NCI-H2029 (cell line): ENCODE data around the gene NELL1.

Experiments
- DNase-seq: peaks from one replicate; lab custom pipeline; 2025; lab: John Stamatoyannopoulos, UW

The NELL1 gene

DNA sequence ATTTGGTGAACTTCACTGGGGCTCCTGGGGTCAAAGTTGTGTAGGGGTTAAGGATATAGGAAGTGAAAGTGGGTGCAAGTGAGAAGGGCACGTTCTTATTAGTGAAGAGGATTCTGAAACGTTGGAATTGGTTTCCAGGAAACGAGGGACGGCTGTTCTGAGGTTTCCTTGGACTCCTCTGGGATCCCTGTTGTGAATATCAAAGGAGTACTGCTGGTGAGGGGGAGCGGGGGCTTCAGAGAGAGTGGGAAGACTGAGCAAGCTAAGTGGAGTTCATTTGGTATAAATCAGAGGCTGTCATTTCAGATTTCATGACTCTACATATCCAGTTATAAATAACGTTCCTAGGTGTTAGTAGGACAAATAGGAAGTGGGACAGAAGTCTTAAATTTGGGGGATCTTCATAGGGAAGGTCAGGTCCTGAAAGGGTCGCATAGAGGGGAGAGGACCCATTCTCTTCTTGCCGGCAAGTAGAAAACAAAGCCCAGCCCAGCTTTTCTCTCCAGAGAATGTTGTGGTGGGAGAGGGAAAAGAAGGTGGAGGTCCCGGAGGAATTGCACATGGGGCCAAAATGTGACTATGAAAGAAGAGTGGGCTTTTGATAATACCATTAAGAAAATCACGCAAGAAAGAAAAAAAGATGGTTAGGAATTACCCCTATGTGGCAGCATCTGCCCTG is 1.1 kb upstream of the NELL1 start:
- DNase-seq, result no peak

DNA sequence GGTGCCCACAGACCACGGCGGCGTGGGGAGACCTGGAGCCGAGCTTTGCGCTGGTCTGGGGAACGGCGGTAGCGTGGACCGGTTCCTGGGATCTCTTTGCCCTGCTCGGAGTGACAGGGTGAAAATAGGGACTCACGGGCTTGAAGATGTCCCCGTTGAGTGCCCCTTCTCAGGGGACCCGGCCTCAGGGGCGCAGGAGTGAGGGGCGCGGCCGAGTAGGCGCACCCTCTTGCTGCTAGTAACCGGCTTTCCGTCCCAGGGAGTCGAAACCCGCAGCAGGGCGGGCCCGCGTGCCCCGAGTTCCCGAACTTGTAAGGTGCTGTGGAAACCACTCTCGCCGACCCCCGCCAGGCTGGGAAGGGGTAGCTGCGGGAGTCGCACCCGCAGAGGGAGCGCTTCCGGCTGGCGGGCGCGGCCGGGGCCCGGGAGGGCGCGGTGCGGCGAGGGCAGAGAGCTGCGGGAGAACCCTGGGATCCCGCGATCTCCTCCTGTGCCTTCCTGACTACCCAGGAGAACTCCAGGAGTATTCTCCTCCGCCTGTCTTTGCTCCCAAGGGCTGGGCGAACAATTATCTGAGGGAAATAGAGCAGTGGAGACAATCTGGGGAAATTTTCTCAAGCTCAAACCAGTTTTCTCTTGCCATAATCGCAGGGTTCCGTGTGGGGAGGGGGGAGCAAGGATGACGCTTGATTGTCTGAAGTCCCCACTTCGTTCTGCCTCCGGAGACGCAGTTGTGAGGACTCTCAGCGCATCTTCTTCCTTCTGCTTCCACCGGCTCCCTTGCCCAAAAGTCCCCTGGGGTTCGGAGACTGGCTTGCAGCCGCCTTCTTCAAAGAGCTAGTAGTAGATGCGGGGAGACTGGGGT is 666 bp downstream of the NELL1 start:
- peak; percentile 12 for DNase-seq

DNA sequence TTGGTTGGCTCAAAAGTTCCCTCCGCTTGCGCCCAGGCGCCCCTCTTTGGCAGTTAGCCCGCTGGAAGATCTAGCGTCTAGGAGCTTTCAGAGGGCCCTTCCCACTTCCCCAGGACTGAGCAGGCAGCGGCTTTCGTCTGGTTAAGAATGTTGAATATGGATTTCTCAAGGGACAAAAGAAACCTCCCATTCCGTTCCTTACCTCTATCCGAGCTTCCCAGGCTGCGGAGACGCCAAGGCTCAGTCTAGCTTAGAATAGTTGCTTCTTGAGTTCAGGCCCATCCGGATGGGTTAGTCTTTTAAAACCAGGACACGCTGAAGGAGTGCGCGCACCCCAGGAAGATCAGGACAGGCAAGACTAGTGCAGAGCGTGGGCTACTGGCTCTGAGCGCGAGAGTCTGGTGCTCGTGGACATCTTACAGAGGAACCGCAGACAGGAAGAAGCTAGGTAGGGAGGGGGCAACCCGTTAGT is 1.6 kb downstream of the NELL1 start:
- DNase-seq, result no peak

DNA sequence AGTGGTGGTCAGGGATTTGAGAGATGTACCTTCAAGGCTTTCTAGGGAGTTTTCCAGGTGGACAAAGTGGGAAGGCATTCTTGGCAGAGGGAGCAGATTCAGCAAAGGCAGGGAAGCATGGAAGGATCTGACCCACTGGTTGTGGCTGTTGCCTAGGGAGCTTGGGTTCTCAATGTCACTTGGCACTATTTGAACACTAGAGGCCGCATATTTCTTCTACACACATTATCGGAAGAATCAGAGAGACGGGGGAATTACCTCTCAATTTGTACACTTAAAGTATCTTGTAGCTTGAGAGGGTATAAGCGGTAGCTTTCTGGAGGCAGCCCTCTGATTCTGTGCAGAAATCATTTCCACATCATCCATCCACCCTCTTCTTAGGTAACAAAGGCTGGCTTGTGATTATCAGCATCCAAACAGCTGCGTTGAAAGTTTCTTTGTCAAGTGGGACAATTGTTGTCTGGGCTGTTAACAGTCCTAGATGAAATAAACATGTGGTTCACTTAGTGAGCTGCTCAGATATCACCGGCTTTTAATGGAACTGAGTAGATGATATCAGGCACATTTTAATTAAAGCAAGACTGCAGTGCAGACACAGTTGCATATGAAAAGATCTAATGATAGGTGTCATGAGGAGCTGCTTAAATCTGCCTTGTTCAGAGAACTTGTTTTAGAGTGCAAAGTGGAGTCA is 2.6 kb downstream of the NELL1 start:
- peak; percentile 44 for DNase-seq

DNA sequence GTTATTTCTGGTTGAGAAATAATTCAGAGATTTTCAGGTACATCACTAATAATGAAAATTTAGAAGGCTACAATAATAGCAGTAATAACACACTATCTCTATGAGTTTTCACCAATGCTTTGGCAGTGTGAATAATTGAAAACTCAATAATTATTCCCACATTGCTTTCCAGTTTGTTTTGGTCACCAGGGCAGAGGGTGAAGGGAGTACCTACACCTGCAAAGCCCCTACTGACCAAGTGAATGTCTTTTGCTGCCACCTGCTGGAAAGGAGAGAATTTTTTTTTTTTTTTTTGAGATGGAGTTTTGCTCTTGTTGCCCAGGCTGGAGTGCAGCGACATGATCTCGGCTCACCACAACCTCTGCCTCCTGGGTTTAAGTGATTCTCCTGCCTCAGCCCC is 3.2 kb downstream of the NELL1 start:
- DNase-seq, result peak; percentile 26

DNA sequence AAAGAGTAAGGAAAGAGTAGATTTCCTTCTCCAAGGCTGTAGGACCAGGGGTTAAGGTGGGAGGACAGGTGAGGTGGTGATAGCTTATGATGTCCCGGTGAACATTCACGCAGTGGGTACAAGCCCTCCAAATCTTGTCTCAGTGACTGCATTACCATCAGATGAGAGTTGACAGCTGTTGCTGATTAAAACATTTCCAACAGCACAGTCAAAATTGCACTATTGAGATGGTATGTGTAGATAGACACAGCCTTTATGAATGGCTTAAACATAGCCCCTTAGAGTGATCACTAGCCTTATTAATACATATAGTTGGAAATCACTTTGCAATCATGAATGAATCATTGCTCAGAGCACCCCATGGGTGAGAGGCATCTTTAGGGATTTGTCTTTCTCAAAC is 7.3 kb downstream of the NELL1 start:
- no peak for DNase-seq

DNA sequence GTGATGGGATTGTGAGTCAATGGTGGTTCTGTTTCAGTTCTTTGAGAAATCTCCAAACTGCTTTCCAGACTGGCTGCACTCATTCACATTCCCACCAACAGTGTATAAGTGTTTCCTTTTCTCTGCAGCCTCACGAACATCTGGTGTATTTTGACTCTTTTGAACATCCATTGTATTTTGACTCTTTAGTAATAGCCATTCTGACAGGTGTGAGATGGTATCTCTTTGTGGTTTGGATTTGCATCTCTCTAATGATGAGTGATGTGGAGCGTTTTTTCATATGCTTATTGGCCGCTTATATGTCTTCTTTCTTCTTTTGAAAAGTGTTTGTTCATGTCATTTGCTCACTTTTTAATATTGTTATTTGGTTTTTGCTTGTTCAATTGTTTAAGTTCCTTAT is 19.4 kb downstream of the NELL1 start:
- DNase-seq, result no peak

DNA sequence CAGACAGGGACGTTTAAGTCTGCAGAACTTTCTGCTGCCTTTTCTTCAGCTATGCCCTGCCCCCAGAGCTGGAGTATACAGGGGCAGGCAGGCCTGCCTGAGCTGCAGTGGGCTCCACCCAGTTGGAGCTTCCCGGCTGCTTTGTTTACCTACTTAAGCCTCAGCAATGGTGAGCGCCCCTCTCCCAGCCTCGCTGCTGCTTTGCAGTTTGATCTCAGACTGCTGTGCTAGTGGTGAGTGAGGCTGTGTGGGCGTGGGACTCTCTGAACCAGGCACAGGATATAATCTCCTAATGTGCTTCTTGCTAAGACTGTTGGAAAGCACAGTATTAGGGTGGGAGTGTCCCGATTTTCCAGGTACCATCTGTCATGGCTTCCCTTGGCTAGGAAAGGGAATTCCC is 38.5 kb downstream of the NELL1 start:
- DNase-seq, result peak; percentile 21

DNA sequence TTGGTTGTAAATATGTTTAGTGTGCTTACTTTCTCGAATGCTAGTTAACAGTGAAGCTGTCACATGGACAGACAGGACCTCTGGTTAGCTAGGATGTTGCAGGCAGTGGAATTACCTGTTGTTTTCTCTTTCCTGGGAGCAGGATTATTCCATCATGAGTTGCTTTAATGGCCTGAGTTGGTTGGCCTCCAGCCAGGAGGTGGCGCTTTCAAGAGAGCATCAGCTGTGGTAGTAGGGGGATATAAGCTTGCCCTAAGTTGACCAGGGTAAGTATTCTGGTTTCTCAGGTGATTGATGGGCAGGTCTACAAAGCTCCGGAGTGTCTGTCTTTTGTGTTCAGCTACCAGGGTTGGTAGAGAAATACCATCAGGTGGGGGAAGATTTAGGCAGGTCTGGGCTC is 43.5 kb downstream of the NELL1 start:
- DNase-seq, result no peak

DNA sequence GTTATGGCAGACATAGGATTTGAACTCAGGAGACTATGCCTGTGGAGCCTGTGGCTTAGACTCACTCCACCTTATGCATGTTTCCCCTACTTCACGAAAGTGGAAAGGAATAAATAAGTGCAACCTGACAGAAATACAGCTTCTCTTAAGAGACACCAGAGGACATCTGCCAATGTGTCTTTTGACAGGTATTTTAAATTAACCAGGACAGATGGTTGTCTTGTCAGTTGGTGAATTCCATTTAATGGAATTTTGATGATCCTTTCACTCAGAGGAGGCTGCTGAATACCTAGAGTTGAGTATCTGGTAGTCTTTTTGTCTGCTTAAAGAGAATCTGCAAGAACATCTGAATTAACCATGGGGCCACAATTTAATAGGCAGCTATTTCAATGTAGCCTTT is 46.1 kb downstream of the NELL1 start:
- DNase-seq, result no peak

DNA sequence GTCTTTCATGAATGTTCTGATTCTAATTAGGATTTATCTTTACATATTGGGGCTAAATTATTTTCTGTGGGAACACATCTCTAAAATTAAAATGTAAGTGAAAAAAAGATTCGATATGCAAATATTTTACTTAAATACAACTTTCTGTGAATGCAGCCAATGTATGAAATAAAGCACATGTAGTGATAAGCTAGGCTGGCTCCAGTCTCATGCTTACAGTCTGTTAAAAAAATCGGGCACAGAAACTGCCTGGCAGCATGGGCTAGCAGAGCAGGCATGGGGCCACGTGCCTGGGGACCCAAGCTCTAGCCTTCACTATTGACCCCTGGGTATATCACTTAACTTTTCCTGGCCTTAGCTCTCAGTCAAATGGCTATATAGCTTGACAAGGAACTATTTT is 46.5 kb downstream of the NELL1 start:
- no peak for DNase-seq

DNA sequence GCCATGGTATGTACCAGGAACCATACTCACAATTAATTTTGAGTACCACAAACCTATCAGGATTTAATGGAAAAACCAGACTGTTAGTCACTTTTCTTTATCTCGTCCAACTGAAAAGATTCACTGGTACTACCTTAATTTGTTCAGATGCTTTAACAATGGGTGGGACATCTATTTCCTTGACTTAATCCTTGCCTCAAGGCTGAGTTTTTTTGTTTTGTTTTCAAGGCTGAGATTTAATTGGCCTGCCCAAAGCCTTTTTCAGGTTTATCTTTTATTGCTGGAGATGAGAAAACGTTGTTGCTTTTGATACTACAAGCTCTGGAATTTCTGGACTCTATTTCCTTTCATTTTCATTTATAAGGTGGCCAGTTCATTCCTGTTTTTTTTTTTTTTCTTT is 50.4 kb downstream of the NELL1 start:
- no peak for DNase-seq

DNA sequence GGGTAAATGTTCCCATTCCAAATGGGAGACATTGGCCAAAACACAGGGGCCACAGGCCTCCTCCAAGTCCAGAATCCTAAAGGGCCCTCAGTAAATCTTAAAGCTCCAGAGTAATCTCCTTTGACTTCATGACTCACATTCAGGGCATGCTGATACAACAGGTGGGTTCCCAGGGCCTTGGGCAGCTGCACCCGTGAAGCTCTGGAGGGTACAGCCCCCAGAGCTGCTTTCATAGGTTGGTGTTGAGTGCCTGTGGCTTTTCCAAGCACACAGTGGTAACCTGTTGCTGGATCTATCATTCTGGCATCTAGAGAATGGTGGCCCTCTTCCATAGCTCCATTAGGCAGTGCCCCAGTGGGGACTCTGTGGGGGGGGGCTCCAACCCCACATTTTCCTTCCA is 54.0 kb downstream of the NELL1 start:
- no peak for DNase-seq

DNA sequence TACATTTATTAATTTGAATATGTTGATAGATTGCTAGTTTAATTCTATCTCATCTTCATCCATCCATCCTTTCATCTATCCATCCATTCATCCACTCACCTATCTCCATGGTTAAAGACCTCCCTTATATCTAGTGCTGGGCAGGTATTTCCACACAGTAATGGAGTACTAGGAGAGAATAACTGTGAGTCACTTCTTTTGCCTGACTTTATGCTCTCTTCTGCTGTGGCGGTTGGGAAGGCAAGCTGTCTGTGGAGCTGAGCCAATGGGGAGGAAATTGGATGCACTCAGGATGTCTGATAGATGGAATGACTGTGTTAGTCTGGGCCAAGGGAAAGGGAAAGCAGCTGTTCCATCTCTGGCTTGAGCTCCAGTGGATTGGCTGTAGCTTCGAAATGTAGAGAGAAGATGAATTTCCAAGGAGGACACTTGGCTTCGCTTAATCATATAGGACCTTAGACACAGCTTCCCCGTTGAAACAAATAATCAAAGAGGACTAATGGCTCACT is 60.3 kb downstream of the NELL1 start:
- DNase-seq, result peak; percentile 8

DNA sequence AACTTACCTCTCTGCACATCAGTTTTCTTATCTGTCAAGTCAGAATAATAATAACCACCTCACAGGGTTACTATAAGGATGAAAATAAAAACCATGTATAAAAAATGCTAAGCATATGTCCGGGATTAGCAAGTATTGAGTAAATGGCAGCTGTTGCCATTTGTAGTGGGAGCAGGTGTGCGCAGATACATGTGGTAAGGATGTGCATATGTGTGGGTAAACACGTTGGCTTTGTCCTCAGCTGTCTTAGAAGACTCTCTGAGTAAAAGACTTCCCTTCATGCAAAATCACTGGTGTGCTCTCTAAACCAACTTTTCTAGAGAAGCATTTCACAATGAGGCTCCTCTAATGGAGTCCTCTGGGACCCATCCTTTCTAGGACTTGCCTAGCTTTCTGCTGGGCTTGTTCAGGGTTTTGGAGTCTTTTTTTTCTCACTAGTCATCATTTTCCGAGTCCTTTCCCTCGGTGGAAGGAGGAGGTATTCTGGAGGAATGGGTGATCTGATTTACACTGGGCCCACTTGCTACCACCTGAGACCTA is 62.4 kb downstream of the NELL1 start:
- peak; percentile 9 for DNase-seq

DNA sequence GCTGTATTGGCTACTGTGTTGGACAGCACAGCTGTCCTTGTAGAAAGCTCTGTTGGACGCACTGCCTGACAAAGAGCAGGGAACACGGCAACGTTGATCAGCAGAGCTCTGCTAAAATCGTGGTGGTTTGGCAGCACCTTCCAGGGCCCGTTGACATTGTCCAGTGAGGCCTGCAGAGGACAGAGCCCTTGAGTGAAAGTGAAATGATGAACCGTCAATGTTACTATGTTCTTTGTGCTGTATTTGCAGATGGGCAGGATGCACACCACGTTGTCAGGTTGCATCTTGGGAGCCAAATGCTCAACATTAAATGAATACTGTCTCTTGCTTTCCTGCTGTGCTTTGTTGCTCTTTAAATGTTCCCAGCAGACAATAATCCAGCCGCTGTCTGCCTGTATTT is 69.7 kb downstream of the NELL1 start:
- peak; percentile 45 for DNase-seq

DNA sequence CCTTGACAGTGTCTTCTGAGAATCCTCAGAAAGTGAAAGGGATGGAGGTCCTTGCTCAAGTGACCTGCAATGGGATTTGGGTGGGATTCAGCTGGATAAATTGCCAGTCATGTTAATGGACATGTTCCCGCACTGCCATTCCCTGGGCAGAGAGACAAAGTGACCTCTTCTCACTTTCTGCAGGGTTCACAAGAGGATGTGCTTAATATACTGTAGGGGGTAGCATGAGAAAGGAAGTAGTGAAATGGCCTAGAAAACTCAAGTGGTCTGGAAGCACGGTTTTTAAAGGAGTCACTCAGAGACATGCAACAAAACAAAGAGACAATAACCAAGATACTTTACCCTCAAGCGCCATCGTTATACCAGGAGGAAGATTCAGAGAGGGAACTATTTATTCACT is 70.2 kb downstream of the NELL1 start:
- peak; percentile 50 for DNase-seq

DNA sequence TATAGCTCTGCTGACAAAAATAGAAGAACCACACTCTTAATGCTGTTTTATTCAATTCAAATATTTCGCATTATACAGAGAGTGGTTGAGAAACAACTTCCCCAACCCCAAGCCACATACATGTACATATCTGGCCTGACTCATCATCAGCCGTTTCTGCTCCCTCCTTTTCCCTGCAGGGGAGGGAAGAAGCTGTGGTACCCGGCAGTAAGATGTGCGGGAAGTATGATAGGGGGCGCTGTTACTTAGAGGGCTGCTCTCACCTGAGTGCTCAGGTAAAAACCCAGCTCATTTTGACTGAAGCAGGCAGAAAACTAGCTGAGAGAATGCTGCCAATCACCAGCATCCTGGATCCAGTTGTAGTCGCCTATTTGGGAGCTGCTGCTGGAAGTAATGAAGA is 85.5 kb downstream of the NELL1 start:
- peak; percentile 72 for DNase-seq

DNA sequence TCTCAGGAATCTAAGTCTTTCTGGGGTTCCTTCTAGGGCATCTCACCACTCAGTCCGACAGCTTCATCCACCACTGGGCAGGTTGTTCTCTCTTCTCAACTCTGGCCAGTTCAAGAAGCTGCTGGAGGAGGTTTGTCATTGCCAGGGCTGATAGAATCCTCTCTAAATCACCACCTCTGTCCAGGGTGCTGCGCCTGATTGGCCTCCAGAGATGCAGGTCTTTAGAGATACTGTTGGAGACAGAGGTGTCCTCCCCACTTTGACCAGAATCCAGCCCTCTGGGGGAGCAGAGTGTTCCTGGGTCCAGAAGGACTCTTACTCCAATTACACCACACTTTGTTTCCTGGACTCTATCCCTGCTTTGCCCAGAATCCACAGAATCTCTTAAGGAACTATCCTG is 90.2 kb downstream of the NELL1 start:
- DNase-seq, result no peak

DNA sequence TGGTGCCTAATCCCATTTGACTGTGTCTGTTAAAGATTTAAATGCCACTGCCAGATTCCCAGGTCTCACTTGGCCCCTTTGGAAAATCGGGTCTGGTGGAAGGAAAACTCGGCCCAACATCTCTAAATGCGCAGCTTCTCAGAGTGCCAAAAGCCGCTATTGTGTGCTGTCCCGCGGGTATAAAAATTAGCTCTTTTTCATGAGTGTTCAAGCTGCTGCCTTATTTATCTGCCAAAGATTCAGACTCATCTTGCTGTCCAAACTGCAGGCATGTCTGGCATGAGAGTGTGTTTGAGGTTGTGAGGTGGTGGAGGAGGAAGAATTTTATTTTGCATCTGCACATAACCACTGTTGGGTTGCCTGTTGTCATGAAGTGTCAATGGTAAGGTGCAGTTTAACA is 91.4 kb downstream of the NELL1 start:
- DNase-seq, result no peak

DNA sequence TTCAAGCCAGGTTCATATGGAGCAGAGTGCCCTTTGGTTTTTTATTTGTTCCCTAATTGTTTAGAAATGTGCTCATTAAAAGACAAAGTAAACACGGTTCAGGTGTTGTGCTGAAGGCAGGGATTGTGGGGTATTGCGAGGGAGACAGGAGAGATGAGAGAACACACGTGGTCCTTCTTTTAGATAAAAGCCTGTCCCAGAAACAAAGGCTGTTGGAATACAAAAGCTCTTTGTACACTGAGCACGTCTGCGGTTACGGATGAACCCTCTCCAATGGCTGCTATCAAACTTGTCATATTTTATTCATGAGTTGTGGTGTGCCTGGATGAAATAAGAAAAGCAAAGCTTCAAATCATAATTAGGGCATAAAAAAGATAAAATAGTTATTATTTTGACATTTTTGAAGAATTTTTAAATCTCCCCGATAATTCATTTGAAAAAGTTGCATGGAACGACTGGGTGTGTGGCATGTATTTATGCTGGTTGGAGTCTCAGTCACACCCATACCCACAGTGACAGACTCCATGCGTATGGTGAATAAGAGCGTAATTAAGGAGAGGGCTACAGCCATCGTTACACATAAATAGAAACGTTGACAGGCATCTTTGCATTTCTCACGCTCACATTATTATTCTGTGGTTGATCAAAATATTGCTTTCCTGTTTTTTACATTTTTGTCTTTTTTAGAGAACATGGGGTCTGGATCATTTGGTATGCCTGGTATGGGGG is 92.9 kb downstream of the NELL1 start:
- DNase-seq, result peak; percentile 98

DNA sequence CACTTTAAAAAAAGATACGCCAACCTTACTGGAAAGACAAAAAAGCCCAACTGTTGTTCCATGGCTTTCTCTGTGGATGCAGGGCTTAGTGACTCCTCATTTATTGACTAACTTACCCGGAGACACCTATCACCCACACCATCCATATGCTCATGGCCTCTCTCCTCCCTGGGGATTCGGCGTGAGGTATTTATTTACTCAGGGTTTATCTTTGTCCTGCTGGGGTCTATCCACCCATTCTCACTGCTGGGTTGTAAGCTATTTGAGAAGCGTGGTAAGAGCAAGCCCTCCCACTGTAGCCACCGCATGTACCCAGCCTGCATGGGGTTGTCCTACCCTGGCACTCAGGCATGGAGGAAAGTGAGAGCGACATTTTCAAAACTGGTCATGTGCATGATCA is 93.6 kb downstream of the NELL1 start:
- peak; percentile 5 for DNase-seq
